ENCODE data around the gene ZMYM4.
"Not testable (repeated sequence)": the region's sequence is repeated elsewhere in the genome, so short reads cannot be mapped to it uniquely, and the experiment has no call there.

The ZMYM4 gene

GRCh38 chr1:35326246-35326866, 57.8 kb downstream of the ZMYM4 start:
- no peak for DNase-seq (ENCODE audit: low read depth in 2 of 2)

- DNase-seq (ENCODE audit: low read depth in 2 of 2): not testable (repeated sequence)
Observed at GRCh38 chr1:35331618-35332017, 63.1 kb downstream of the ZMYM4 start.

- no peak for DNase-seq (ENCODE audit: low read depth in 2 of 2)
Observed at GRCh38 chr1:35334485-35334884, 66.0 kb downstream of the ZMYM4 start.

- no peak for DNase-seq (ENCODE audit: low read depth in 2 of 2)
Observed at GRCh38 chr1:35340519-35340918, 72.0 kb downstream of the ZMYM4 start.

- no peak for DNase-seq (ENCODE audit: low read depth in 2 of 2)
Observed at GRCh38 chr1:35345439-35345981, 77.0 kb downstream of the ZMYM4 start.

GRCh38 chr1:35350872-35351271, 82.4 kb downstream of the ZMYM4 start:
- no peak for DNase-seq (ENCODE audit: low read depth in 2 of 2)

- DNase-seq (ENCODE audit: low read depth in 2 of 2): no peak
Observed at GRCh38 chr1:35359995-35360394, 91.5 kb downstream of the ZMYM4 start.

- no peak for DNase-seq (ENCODE audit: low read depth in 2 of 2)
Observed at GRCh38 chr1:35361638-35362037, 93.1 kb downstream of the ZMYM4 start.

- DNase-seq (ENCODE audit: low read depth in 2 of 2): no peak
Observed at GRCh38 chr1:35364741-35365140, 96.2 kb downstream of the ZMYM4 start.

GRCh38 chr1:35367914-35368313, 99.4 kb downstream of the ZMYM4 start:
- no peak for DNase-seq (ENCODE audit: low read depth in 2 of 2)

GRCh38 chr1:35369922-35370671, 101.6 kb downstream of the ZMYM4 start:
- no peak for DNase-seq (ENCODE audit: low read depth in 2 of 2)

GRCh38 chr1:35371506-35371905, 103.0 kb downstream of the ZMYM4 start:
- no peak for DNase-seq (ENCODE audit: low read depth in 2 of 2)

- no peak for DNase-seq (ENCODE audit: low read depth in 2 of 2)
Observed at GRCh38 chr1:35377555-35377954, 109.0 kb downstream of the ZMYM4 start.

- DNase-seq (ENCODE audit: low read depth in 2 of 2): no peak
Observed at GRCh38 chr1:35379317-35380000, 111.0 kb downstream of the ZMYM4 start.

GRCh38 chr1:35380111-35380510, 111.6 kb downstream of the ZMYM4 start:
- DNase-seq (ENCODE audit: low read depth in 2 of 2): not testable (repeated sequence)

- no peak for DNase-seq (ENCODE audit: low read depth in 2 of 2)
Observed at GRCh38 chr1:35382107-35382506, 113.6 kb downstream of the ZMYM4 start.

- no peak for DNase-seq (ENCODE audit: low read depth in 2 of 2)
Observed at GRCh38 chr1:35386290-35386689, 117.8 kb downstream of the ZMYM4 start.

GRCh38 chr1:35386959-35387358, 118.5 kb downstream of the ZMYM4 start:
- DNase-seq (ENCODE audit: low read depth in 2 of 2): no peak

GRCh38 chr1:35390600-35391494, 122.3 kb downstream of the ZMYM4 start:
- no peak for DNase-seq (ENCODE audit: low read depth in 2 of 2)

- no peak for DNase-seq (ENCODE audit: low read depth in 2 of 2)
Observed at GRCh38 chr1:35394386-35394785, 125.9 kb downstream of the ZMYM4 start.

GRCh38 chr1:35398739-35399138, 130.2 kb downstream of the ZMYM4 start:
- DNase-seq (ENCODE audit: low read depth in 2 of 2): no peak

GRCh38 chr1:35401049-35401448, 132.5 kb downstream of the ZMYM4 start:
- no peak for DNase-seq (ENCODE audit: low read depth in 2 of 2)
